DLD1 (cell line): ENCODE measurements around the gene TFCP2.
"Not testable (repeated sequence)": the region's sequence is repeated elsewhere in the genome, so short reads cannot be mapped to it uniquely, and the experiment has no call there.

ENCODE experiments used
- in situ Hi-C: cut with HindIII; loops from 2 replicates; pipeline ENCODE4 v1.10.0; 2017; ENCODE audit warnings: low sequenced_read_pairs

Gene TFCP2

GRCh38 chr12:51172515-51173431 is at the start of gene TFCP2:
Gene TFCP2, minus strand, starts transcription at chr12:51173135. Its CDS starts 713 bp downstream, at chr12:51172422.
- in situ Hi-C loops: no loop called here

- in situ Hi-C loops: no loop called here
Observed at GRCh38 chr12:51222461-51222860, 49.5 kb upstream of the TFCP2 start.

- in situ Hi-C loops: not testable (repeated sequence)
Observed at GRCh38 chr12:51219857-51220256, 46.9 kb upstream of the TFCP2 start.

- in situ Hi-C loops: no loop called here
Observed at GRCh38 chr12:51219322-51219721, 46.4 kb upstream of the TFCP2 start.

- in situ Hi-C loops: no loop called here
Observed at GRCh38 chr12:51218607-51219161, 45.7 kb upstream of the TFCP2 start.

- in situ Hi-C loops: no loop called here
Observed at GRCh38 chr12:51217968-51218606, 45.2 kb upstream of the TFCP2 start, which contains the start of gene POU6F1. Gene POU6F1, minus strand, starts transcription at chr12:51218062. Its CDS starts 11,226 bp downstream, at chr12:51206836.

GRCh38 chr12:51217133-51217967 is 44.4 kb upstream of the TFCP2 start:
- in situ Hi-C loops: no loop called here

GRCh38 chr12:51216642-51217041 is 43.7 kb upstream of the TFCP2 start:
- in situ Hi-C loops: no loop called here

- in situ Hi-C loops: no loop called here
Observed at GRCh38 chr12:51214895-51215294, 42.0 kb upstream of the TFCP2 start.

GRCh38 chr12:51210690-51211395 is 37.9 kb upstream of the TFCP2 start:
- in situ Hi-C loops: no loop called here

- in situ Hi-C loops: no loop called here
Observed at GRCh38 chr12:51209259-51209658, 36.3 kb upstream of the TFCP2 start.

GRCh38 chr12:51208016-51208660 is 35.2 kb upstream of the TFCP2 start:
- in situ Hi-C loops: no loop called here

- in situ Hi-C loops: no loop called here
Observed at GRCh38 chr12:51205350-51205749, 32.4 kb upstream of the TFCP2 start.

- in situ Hi-C loops: no loop called here
Observed at GRCh38 chr12:51202718-51203117, 29.8 kb upstream of the TFCP2 start.

- in situ Hi-C loops: no loop called here
Observed at GRCh38 chr12:51200806-51201205, 27.9 kb upstream of the TFCP2 start.

GRCh38 chr12:51200156-51200555 is 27.2 kb upstream of the TFCP2 start:
- in situ Hi-C loops: no loop called here

- in situ Hi-C loops: no loop called here
Observed at GRCh38 chr12:51199366-51199945, 26.5 kb upstream of the TFCP2 start.

- in situ Hi-C loops: no loop called here
Observed at GRCh38 chr12:51198568-51199365, 25.8 kb upstream of the TFCP2 start.
